Natural killer cell treated with Interleukin-12 subunit alpha and Interleukin-12 subunit beta and Interleukin-15 and Interleukin-18, amount 100 ng/mL, for 72 hours (primary cell): Measurements from ENCODE around the gene PTGR3. TPM values are rescaled to one million over a fixed set of nuclear protein-coding genes. Genes with fewer than 3 reads are reported as not detected.

Experiments used
- ATAC-seq, 2 donors: fragments of 150-1000 bp; cut with Tn5 transposase in 1 of 2; sonication (Bioruptor Pico), chemical (Tn5 transposase) in 1 of 2; 2 replicates each; pipeline ENCODE4 v1.10.0; 2021
- DNase-seq: peaks from one replicate; pipeline ENCODE4 v3.0.0; 2022; ENCODE audit warnings: low spot score
- H3K27ac Mint-ChIP-seq, 2 donors: 1 replicate in 1 of 2; 2 replicates in 1 of 2; pipeline ENCODE4 v1.8.0; 2022; ENCODE audit warnings: mixed read lengths in 2 of 2, mild to moderate bottlenecking in 1 of 2, moderate library complexity in 1 of 2
- H3K27me3 Mint-ChIP-seq, 2 donors: 1 replicate in 1 of 2; 2 replicates in 1 of 2; pipeline ENCODE4 v1.8.0; 2022; ENCODE audit warnings: mixed read lengths in 2 of 2
- H3K36me3 Mint-ChIP-seq: one replicate; pipeline ENCODE4 v1.8.0; 2022; ENCODE audit warnings: mixed read lengths
- H3K4me1 Mint-ChIP-seq, 2 donors: 1 replicate in 1 of 2; 2 replicates in 1 of 2; pipeline ENCODE4 v1.8.0; 2022; ENCODE audit warnings: low read depth in 2 of 2, mixed read lengths in 2 of 2, mild to moderate bottlenecking in 1 of 2
- H3K4me3 Mint-ChIP-seq: one replicate; pipeline ENCODE4 v1.8.0; 2022; ENCODE audit warnings: mixed read lengths
- H3K9me3 Mint-ChIP-seq: 2 replicates; pipeline ENCODE4 v1.8.0; 2022; ENCODE audit warnings: mixed read lengths
- total RNA-seq, 2 donors: library from RNA; stranded (reverse); gene quantifications; one replicate each; pipeline ENCODE4 v1.2.3, GENCODE V29; 2022

The PTGR3 gene
- total RNA-seq, 2 donors from 2014 or later = 20.0 to 23.0 TPM

GRCh38 chr18:75208155-75208835, 644 bp downstream of the PTGR3 start:
- no peak for DNase-seq
- ATAC-seq = peak in 1 of 2 donors; percentile 4
- peaks cover 14% of the 10 kb centered on the region in 2 donors for H3K27me3 Mint-ChIP-seq

GRCh38 chr18:75207310-75208154, 1.4 kb downstream of the PTGR3 start:
- peaks cover 46 to 47% of the 10 kb centered on the region in 2 donors for H3K4me1 Mint-ChIP-seq
- H3K27ac Mint-ChIP-seq = peak overlapping the region; percentile 83 to 89
- ATAC-seq (peak in 1 of 2 donors; percentile 41), DNase-seq (no peak)
- no peaks in the 10 kb centered on the region for H3K9me3 Mint-ChIP-seq
- H3K4me3 Mint-ChIP-seq = peak overlapping the region; percentile 98
- peaks cover 14% of the 10 kb centered on the region in 2 donors for H3K27me3 Mint-ChIP-seq
- H3K36me3 Mint-ChIP-seq = peaks cover 7% of the 10 kb centered on the region

More at GRCh38 chr18:75208155-75208835, 644 bp downstream of the PTGR3 start:
- peaks cover 10% of the 10 kb centered on the region for H3K36me3 Mint-ChIP-seq
- H3K9me3 Mint-ChIP-seq = no peaks in the 10 kb centered on the region
- H3K27ac Mint-ChIP-seq = peak overlapping the region; percentile 83 to 89
- H3K4me1 Mint-ChIP-seq = peaks cover 53 to 55% of the 10 kb centered on the region in 2 donors
- peak overlapping the region; percentile 98 for H3K4me3 Mint-ChIP-seq

GRCh38 chr18:75206452-75207309, 2.3 kb downstream of the PTGR3 start:
- ATAC-seq (no peak), DNase-seq (no peak)
- Mint-ChIP-seq H3K4me1 (peaks cover 43 to 44% of the 10 kb centered on the region in 2 donors), H3K9me3 (no peaks in the 10 kb centered on the region), H3K4me3 (peak overlapping the region; percentile 98), H3K27ac (peak overlapping the region; percentile 83 to 89), H3K36me3 (peaks cover 5% of the 10 kb centered on the region), H3K27me3 (peaks cover 14% of the 10 kb centered on the region in 2 donors)

- Mint-ChIP-seq H3K27ac (no peak overlapping the region), H3K4me1 (peaks cover 37 to 40% of the 10 kb centered on the region in 2 donors), H3K27me3 (peaks cover 14% of the 10 kb centered on the region in 2 donors), H3K36me3 (peaks cover 5% of the 10 kb centered on the region), H3K9me3 (no peaks in the 10 kb centered on the region), H3K4me3 (peak overlapping the region; percentile 61)
- no peak for ATAC-seq
- DNase-seq = no peak
Measured at GRCh38 chr18:75205514-75206132, 3.3 kb downstream of the PTGR3 start.

DNA sequence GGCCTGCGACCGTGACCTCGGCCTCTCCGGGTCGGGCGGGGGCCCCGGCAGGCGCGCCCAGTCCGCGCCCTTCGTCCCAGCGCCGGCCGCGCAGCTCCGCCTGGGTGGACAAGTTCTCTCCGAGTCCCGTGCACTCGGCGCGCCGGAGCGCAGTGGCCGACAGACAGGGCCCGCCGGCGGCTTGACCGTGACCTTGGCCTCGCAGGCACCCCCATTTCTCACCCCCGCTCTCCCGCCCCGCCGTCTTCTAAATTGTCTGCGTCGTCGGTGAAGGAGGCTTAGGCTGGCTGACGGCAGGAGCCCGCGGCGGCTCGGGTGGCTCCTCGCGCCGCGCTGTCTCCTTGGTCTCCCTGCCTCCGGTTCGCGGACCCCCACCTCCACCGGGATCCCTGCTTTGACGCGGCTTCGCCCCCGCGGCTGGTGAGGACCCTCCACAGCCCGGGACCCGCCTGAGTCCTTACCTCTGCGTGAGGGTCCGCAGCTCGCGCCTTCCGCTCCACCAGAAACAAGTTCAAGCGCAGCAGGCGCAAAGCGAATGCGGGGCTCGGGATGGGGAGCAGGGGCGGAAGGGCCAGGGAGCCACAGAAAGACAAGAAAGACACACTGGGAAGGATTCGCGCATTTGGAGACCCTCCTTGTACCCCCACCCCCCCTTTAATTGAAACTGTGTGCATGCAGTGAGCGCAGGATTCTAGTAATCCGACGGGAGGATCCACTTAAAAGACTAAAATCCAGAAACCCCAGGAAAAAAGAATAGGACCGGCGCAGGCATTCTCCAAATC, 4.0 kb downstream of the PTGR3 start:
- H3K4me3 Mint-ChIP-seq = peak overlapping the region; percentile 38
- ATAC-seq (no peak), DNase-seq (no peak)
- no peaks in the 10 kb centered on the region for H3K9me3 Mint-ChIP-seq
- peaks cover 7% of the 10 kb centered on the region for H3K36me3 Mint-ChIP-seq
- H3K4me1 Mint-ChIP-seq = peaks cover 33 to 37% of the 10 kb centered on the region in 2 donors
- H3K27ac Mint-ChIP-seq = no peak overlapping the region
- H3K27me3 Mint-ChIP-seq = peaks cover 14% of the 10 kb centered on the region in 2 donors

DNA sequence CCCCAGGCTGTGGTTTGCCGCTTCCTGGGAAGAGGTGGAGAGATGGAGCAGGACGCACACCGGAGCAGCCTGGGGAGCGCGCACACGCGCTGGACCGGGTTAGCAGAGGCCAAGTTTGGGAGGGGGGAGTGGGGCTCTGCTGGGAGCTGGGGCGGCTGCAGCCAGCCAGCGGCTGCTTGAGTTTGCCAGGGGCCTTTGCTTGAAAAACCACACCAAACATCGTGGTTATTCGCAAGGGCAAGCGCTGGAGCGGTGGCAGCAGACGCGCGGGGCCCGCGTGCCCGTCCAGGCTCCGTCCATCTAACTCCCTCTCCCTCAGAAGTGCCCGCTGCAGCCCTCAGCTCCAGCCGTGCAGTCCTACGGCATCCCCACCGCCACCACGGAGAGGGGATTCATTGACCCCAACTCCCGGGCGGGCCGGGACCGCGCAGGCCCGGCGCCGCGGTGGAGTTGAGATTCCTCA, 4.6 kb downstream of the PTGR3 start:
- Mint-ChIP-seq H3K36me3 (peaks cover 11% of the 10 kb centered on the region), H3K4me3 (no peak overlapping the region), H3K27me3 (peaks cover 14% of the 10 kb centered on the region in 2 donors), H3K4me1 (peaks cover 34 to 35% of the 10 kb centered on the region in 2 donors), H3K27ac (no peak overlapping the region), H3K9me3 (no peaks in the 10 kb centered on the region)
- no peak for ATAC-seq
- DNase-seq = no peak

DNA sequence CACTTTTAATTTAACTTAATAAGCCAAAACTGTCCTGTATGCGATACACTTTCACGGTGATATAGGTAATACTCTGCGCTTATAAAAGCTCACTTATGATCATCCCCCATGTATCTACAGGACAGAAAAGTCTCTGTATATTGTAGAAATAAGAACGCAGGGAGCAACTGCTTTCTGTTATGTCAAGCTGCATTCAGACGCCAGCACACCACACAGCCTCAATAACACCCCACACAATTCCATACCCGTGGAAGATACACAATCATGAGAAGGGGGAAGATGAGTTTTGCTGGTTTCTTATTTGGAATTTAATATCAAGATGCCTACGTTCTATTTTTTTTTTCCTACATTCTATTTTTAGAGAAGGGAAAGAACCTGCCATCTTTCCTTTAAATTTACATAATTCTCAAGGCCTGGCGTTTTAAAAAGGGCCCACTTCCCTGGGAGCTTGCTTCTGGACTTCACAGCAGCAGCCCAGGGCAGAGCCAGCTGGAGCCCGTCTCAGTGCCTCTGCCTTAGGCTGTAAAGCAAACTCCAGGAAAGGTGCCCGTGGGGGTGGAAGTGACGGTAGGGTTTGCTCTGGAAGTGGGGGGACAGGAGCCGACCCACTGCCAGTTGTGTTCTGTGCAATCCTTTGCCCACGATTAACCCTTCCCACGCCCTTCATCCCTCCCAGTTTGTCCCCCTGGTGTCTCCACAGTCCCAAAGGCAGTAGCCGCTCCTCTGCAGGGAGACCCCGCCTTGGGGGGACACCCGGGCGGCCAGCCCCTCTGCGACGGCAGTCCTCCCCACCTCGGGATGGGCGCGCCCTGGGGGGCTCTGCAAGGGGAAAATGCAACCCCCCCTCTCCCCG, 5.3 kb downstream of the PTGR3 start:
- H3K27ac Mint-ChIP-seq = no peak overlapping the region
- peaks cover 11% of the 10 kb centered on the region for H3K36me3 Mint-ChIP-seq
- H3K27me3 Mint-ChIP-seq = peaks cover 14% of the 10 kb centered on the region in 2 donors
- no peaks in the 10 kb centered on the region for H3K9me3 Mint-ChIP-seq
- peaks cover 34 to 35% of the 10 kb centered on the region in 2 donors for H3K4me1 Mint-ChIP-seq
- ATAC-seq (no peak), DNase-seq (no peak)
- H3K4me3 Mint-ChIP-seq = no peak overlapping the region

DNA sequence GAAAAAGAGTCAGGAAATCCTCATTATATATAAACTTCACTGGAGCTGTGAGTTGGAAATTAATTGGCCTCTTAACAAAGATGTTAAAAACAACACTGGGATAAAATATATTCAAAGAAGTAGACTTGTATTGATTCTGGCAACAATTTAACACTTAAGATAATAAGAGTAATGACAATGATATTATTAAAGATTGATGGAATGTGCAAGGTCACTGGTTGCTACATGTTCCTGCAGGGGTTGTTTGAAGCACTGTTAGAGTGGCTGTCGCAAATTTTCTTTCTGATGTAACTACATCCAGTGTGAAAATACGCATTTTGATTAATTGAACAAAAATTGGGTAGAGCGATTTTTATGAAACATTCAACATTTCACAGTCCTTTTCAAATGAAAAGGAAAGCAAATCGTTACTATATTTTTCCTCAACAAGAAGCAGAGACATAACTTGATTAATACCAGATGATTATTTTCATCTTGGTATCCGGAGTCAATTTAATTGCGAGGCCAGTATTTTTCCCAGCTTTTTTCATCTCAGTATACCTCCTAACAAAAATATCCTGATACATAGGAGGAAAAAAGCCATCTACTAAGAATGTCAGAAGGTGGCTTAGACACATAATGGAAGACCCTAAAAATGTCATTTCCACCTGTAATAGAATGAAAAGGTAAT, 6.1 kb downstream of the PTGR3 start:
- H3K4me1 Mint-ChIP-seq = peaks cover 31 to 32% of the 10 kb centered on the region in 2 donors
- DNase-seq (no peak), ATAC-seq (no peak)
- H3K27me3 Mint-ChIP-seq = peaks cover 14% of the 10 kb centered on the region in 2 donors
- H3K4me3 Mint-ChIP-seq = no peak overlapping the region
- no peak overlapping the region for H3K27ac Mint-ChIP-seq
- no peaks in the 10 kb centered on the region for H3K9me3 Mint-ChIP-seq
- H3K36me3 Mint-ChIP-seq = peaks cover 9% of the 10 kb centered on the region

GRCh38 chr18:75201282-75202270, 7.4 kb downstream of the PTGR3 start:
- DNase-seq (no peak), ATAC-seq (no peak)
- Mint-ChIP-seq H3K27ac (peak overlapping the region in 1 of 2 donors; percentile 48), H3K27me3 (peaks cover 12 to 14% of the 10 kb centered on the region in 2 donors), H3K4me1 (peaks cover 22 to 24% of the 10 kb centered on the region in 2 donors), H3K4me3 (no peak overlapping the region), H3K9me3 (no peaks in the 10 kb centered on the region), H3K36me3 (peaks cover 6% of the 10 kb centered on the region)

GRCh38 chr18:75200605-75201280, 8.2 kb downstream of the PTGR3 start:
- H3K4me1 Mint-ChIP-seq = peaks cover 14 to 17% of the 10 kb centered on the region in 2 donors

More at GRCh38 chr18:75200605-75201280, 8.2 kb downstream of the PTGR3 start:
- Mint-ChIP-seq H3K27me3 (peaks cover 7% of the 10 kb centered on the region in 2 donors), H3K9me3 (no peaks in the 10 kb centered on the region), H3K27ac (peak overlapping the region in 1 of 2 donors; percentile 48), H3K36me3 (peaks cover 6% of the 10 kb centered on the region), H3K4me3 (no peak overlapping the region)
- ATAC-seq = no peak
- DNase-seq = no peak
